K562 treated with DMSO at 1 percent for 48 hours (cell line): Measurements from ENCODE around the gene ANKMY2. TPM values are rescaled to one million over a fixed set of nuclear protein-coding genes. Genes with fewer than 3 reads are reported as not detected.

ENCODE experiments used
- total RNA-seq: library from RNA; unstranded; fragments of 300-600 nt; gene quantifications from 2 replicates; pipeline ENCODE4 v1.2.3, GENCODE V29; 2022; ENCODE audit warnings: low replicate concordance; ENCODE audit errors: extremely low read depth

Gene ANKMY2
- total RNA-seq, result not detected in 2 replicates

GRCh38 chr7:16645593-16646471 is at the start of gene ANKMY2, which contains the start of gene BZW2:
Gene ANKMY2, minus strand, starts transcription at chr7:16645754. Its CDS starts 181 bp downstream, at chr7:16645573.
Gene BZW2, plus strand, starts transcription at chr7:16646181. Its CDS starts 19,263 bp downstream, at chr7:16665444.

Other genes with a start within 250 kb of the ANKMY2 start
- not detected in 2 replicates for gene CRPPA, start 224.2 kb downstream of the ANKMY2 start, total RNA-seq
- gene SOSTDC1, start 180.0 kb downstream of the ANKMY2 start, total RNA-seq, result not detected in 2 replicates
- not detected in 2 replicates for gene LRRC72, start 118.9 kb downstream of the ANKMY2 start, total RNA-seq
- gene BZW2, start 427 bp upstream of the ANKMY2 start, total RNA-seq, result not detected in 2 replicates
- gene TSPAN13, start 108.0 kb upstream of the ANKMY2 start, total RNA-seq, result not detected in 2 replicates
- not detected in 2 replicates for gene AGR2, start 159.2 kb upstream of the ANKMY2 start, total RNA-seq
- gene AGR3, start 236.2 kb upstream of the ANKMY2 start, total RNA-seq, result not detected in 2 replicates